ENCODE measurements around the gene HSPG2. TPM values are rescaled to one million over a fixed set of nuclear protein-coding genes. Genes with fewer than 3 reads are reported as not detected.

The HSPG2 gene
- total and polyA plus RNA-seq, 10 of the 15 experiments (the other 5 are each of a cell fraction or from before 2014, with no cell fraction given) = 0.30 to 3.4 (median 0.73) TPM; not detected in 2

DNA sequence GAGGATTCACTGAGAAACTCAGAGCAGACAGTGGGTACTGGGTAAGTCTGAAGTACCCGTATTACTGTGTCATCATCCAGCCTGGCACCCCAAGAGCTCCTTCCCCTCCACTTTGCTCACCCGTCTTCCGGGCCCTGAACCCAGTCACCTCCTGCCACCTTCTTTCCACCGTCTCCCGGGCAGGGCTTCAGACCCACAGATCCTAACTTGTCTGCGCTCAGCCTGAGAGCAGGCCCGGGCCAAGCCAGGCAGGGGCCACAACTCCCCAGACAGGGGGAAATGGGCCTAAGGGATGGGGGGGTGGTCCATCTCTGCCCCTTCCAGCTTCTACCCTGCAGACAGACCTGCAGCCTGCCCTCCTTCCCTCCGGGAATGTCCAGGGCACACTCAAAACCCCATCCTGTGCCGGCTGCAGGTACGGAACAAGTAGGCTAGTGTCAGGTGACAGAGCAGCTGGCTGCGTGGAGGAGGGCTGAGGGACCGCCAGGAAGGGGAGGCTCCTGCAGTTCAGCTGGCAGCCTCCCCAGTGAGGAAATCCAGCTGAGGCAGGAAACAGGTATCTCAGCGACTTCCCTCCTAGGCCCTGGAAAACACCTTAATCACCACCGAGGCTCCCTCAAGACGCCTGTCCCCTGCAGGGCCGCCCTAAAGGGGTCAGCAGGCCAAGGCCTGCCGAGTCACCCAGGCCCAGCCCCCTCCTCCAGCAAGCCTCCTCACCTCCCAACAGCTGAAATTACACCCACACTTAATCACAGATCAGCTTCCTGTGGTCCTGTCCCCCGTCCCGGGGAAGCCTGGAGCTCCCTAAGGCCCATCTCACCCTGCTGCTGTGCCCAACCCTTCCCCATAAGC is 3.5 kb downstream of the HSPG2 start:
- Histone ChIP-seq H3K36me3 (ENCODE audit: control insufficient read depth in 2 of 2, insufficient read depth in 2 of 2, low read length in 1 of 2) (no peaks in the 10 kb centered on the region), H3K79me2 (ENCODE audit: control insufficient read depth, insufficient read depth, low read length) (no peaks in the 10 kb centered on the region), H3K4me3 (no peak overlapping the region), H4K20me1 (ENCODE audit: control insufficient read depth, insufficient read depth) (peaks cover 2% of the 10 kb centered on the region; the same call in 1 of the 2 replicates), H3K9me3 (replicated peaks; ENCODE audit: control insufficient read depth, insufficient read depth, low read length) (no peaks in the 10 kb centered on the region), H2AFZ (ENCODE audit: control insufficient read depth, low read depth, low read length) (peak overlapping the region; percentile 21; the same call in 1 of the 2 replicates), H3K27ac (ENCODE audit: control insufficient read depth, insufficient read depth) (no peak overlapping the region), H3K4me1 (ENCODE audit: control insufficient read depth, insufficient read depth, low read length) (no peaks in the 10 kb centered on the region; the same call in 1 of the 2 replicates), H3K9ac (ENCODE audit: control insufficient read depth, insufficient read depth, low read length) (no peak overlapping the region), H3K4me2 (ENCODE audit: control insufficient read depth, insufficient read depth) (peak overlapping the region; percentile 13; the same call in 1 of the 2 replicates), H3K27me3 (replicated peaks in 1 of 2; ENCODE audit: control insufficient read depth in 2 of 2, insufficient read depth in 2 of 2, low read length in 1 of 2) (peaks cover 0 to 6% of the 10 kb centered on the region in 2 experiments; a peak in 2 of 4 replicates)
- CTCF ChIA-PET = no interaction called here
- ATAC-seq (no peak), FAIRE-seq (no peak), DNase-seq (ENCODE audit: low read depth, low spot score) (no peak)
- 49% methylated on average over 19 of the region's 19 CpGs for WGBS (ENCODE audit: insufficient coverage, insufficient replicate concordance, low lambda C conversion rate, missing lambda C conversion rate)
- in situ Hi-C loops (cut with MboI) (no loop called here), intact Hi-C loops (cut with micrococcal nuclease; ENCODE audit: unreplicated experiment) (no loop called here)
- SMC1A ChIA-PET (ENCODE audit: uncharacterized antibody, unreplicated experiment) = interaction anchor here (0.7 kb wide), 1 partner anchor 24 kb away, joined by 3 read pairs; no protein-coding TSS in a partner anchor
- POLR2A ChIA-PET = no interaction called here
- RAD21 ChIA-PET (ENCODE audit: unreplicated experiment) = interaction anchor here (0.6 kb wide), 1 partner anchor 14 kb away, joined by 3 read pairs; no protein-coding TSS in a partner anchor
- no TSS peak for BruUV-seq (replicated peaks)
- TF ChIP-seq, protein P1, sequence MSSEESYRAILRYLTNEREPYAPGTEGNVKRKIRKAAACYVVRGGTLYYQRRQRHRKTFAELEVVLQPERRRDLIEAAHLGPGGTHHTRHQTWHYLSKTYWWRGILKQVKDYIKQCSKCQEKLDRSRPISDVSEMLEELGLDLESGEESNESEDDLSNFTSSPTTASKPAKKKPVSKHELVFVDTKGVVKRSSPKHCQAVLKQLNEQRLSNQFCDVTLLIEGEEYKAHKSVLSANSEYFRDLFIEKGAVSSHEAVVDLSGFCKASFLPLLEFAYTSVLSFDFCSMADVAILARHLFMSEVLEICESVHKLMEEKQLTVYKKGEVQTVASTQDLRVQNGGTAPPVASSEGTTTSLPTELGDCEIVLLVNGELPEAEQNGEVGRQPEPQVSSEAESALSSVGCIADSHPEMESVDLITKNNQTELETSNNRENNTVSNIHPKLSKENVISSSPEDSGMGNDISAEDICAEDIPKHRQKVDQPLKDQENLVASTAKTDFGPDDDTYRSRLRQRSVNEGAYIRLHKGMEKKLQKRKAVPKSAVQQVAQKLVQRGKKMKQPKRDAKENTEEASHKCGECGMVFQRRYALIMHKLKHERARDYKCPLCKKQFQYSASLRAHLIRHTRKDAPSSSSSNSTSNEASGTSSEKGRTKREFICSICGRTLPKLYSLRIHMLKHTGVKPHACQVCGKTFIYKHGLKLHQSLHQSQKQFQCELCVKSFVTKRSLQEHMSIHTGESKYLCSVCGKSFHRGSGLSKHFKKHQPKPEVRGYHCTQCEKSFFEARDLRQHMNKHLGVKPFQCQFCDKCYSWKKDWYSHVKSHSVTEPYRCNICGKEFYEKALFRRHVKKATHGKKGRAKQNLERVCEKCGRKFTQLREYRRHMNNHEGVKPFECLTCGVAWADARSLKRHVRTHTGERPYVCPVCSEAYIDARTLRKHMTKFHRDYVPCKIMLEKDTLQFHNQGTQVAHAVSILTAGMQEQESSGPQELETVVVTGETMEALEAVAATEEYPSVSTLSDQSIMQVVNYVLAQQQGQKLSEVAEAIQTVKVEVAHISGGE (CRISPR knock-in tag; IDR thresholded peaks at IDR 0.05) = no peak
- no peak for TF ChIP-seq STAT3 (IDR thresholded peaks at IDR 0.05; ENCODE audit: low read depth, low read length)
- no peak for TF ChIP-seq ZNF217 (IDR thresholded peaks at IDR 0.05)
- no peak for TF ChIP-seq TCF12 (IDR thresholded peaks at IDR 0.05; ENCODE audit: low read depth, low read length)
- TF ChIP-seq IKZF1 (conservative IDR thresholded peaks at IDR 0.05) = peak; percentile 28
- no peak for TF ChIP-seq ATF7 (IDR thresholded peaks at IDR 0.05; ENCODE audit: low read depth)
- no peak for TF ChIP-seq EP300 (IDR thresholded peaks at IDR 0.05; ENCODE audit: borderline replicate concordance in 1 of 2, control insufficient read depth in 1 of 2, low read depth in 2 of 2, low read length in 2 of 2)
- TF ChIP-seq, protein P2, sequence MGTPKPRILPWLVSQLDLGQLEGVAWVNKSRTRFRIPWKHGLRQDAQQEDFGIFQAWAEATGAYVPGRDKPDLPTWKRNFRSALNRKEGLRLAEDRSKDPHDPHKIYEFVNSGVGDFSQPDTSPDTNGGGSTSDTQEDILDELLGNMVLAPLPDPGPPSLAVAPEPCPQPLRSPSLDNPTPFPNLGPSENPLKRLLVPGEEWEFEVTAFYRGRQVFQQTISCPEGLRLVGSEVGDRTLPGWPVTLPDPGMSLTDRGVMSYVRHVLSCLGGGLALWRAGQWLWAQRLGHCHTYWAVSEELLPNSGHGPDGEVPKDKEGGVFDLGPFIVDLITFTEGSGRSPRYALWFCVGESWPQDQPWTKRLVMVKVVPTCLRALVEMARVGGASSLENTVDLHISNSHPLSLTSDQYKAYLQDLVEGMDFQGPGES (IDR thresholded peaks at IDR 0.05) = no peak
- TF ChIP-seq IKZF2 (IDR thresholded peaks at IDR 0.05) = peak in 1 of 2 experiments; percentile 11; a peak in 1 of 4 replicates
- TF ChIP-seq, protein P3, sequence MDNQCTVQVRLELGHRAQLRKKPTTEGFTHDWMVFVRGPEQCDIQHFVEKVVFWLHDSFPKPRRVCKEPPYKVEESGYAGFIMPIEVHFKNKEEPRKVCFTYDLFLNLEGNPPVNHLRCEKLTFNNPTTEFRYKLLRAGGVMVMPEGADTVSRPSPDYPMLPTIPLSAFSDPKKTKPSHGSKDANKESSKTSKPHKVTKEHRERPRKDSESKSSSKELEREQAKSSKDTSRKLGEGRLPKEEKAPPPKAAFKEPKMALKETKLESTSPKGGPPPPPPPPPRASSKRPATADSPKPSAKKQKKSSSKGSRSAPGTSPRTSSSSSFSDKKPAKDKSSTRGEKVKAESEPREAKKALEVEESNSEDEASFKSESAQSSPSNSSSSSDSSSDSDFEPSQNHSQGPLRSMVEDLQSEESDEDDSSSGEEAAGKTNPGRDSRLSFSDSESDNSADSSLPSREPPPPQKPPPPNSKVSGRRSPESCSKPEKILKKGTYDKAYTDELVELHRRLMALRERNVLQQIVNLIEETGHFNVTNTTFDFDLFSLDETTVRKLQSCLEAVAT (IDR thresholded peaks at IDR 0.05) = peak; percentile 19; the same call in 1 of the 2 replicates
- TF ChIP-seq, protein P4, sequence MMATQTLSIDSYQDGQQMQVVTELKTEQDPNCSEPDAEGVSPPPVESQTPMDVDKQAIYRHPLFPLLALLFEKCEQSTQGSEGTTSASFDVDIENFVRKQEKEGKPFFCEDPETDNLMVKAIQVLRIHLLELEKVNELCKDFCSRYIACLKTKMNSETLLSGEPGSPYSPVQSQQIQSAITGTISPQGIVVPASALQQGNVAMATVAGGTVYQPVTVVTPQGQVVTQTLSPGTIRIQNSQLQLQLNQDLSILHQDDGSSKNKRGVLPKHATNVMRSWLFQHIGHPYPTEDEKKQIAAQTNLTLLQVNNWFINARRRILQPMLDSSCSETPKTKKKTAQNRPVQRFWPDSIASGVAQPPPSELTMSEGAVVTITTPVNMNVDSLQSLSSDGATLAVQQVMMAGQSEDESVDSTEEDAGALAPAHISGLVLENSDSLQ (IDR thresholded peaks at IDR 0.05) = no peak
- TF ChIP-seq, protein P5, sequence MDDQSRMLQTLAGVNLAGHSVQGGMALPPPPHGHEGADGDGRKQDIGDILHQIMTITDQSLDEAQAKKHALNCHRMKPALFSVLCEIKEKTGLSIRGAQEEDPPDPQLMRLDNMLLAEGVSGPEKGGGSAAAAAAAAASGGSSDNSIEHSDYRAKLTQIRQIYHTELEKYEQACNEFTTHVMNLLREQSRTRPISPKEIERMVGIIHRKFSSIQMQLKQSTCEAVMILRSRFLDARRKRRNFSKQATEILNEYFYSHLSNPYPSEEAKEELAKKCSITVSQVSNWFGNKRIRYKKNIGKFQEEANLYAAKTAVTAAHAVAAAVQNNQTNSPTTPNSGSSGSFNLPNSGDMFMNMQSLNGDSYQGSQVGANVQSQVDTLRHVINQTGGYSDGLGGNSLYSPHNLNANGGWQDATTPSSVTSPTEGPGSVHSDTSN (IDR thresholded peaks at IDR 0.05; ENCODE audit: insufficient replicate concordance, low read depth, low read length) = no peak
- TF ChIP-seq FOS (IDR thresholded peaks at IDR 0.05; ENCODE audit: borderline replicate concordance, extremely low read depth, insufficient read length) = no peak
- TF ChIP-seq FOXM1 (IDR thresholded peaks at IDR 0.05; ENCODE audit: low read depth, low read length) = no peak

Measured in GM12878 (cell line).